K562 (cell line): ENCODE data around the gene ACAT2. TPM values are rescaled to one million over a fixed set of nuclear protein-coding genes. Genes with fewer than 3 reads are reported as not detected.

Source experiments
- ATF7 ChIP-seq: fragments of 450-650 bp; IDR thresholded peaks from 2 replicates; pipeline ENCODE4 v1.7.1; 2014; ENCODE audit warnings: mild to moderate bottlenecking, moderate library complexity
- KLF6 ChIP-seq: fragments of 250-450 bp; sonication (Bioruptor Pico); IDR thresholded peaks from 2 replicates; pipeline ENCODE4 v1.4.0; 2020; ENCODE audit warnings: mild to moderate bottlenecking, moderate library complexity, borderline replicate concordance
- PHB ChIP-seq: fragments of 250-450 bp; sonication (Bioruptor Pico); IDR thresholded peaks from 2 replicates; pipeline ENCODE4 v1.5.0; 2021
- SRSF3 ChIP-seq: fragments of 200-400 bp; formaldehyde crosslinking; IDR thresholded peaks from 2 replicates; pipeline ENCODE4 v1.6.1; 2016; ENCODE audit warnings: mild to moderate bottlenecking, low read length, moderate library complexity; ENCODE audit not compliant: insufficient read depth
- ZNF134 ChIP-seq: fragments of 250-450 bp; sonication (Bioruptor Pico); conservative IDR thresholded peaks from 2 replicates; pipeline ENCODE4 v1.4.0; 2020
- ZNF146 ChIP-seq: IDR thresholded peaks from one replicate; pipeline ENCODE4 v1.6.1; 2018; ENCODE audit warnings: missing compliant biosample characterization; ENCODE audit not compliant: unreplicated experiment
- ZNF384 ChIP-seq: IDR thresholded peaks from 2 replicates; pipeline ENCODE4 v1.6.1; 2012; ENCODE audit warnings: low read depth, low read length, improper control_type of control experiment
- ZNF766 ChIP-seq: fragments of 200-800 bp; sonication (Bioruptor generic); conservative IDR thresholded peaks from 2 replicates; pipeline ENCODE4 v1.6.1; 2016; ENCODE audit warnings: missing genetic modification characterization, missing compliant biosample characterization
- ZNF778 ChIP-seq: fragments of 450-650 bp; formaldehyde crosslinking; IDR thresholded peaks from 2 replicates; pipeline ENCODE4 v1.4.0; 2020; ENCODE audit warnings: mild to moderate bottlenecking, moderate library complexity
- polyA plus RNA-seq, 8 experiments: library from polyadenylated mRNA; depleted of rRNA in 4 of 8; stranded (reverse) in 5 of 8; unstranded in 3 of 8; fragments of >200 nt; fragmentation: Nextera tagmentation in 2 of 8; fragmentation: Illumina TruSeq in 1 of 8; extraction: Ambion mirVana in 2 of 8; extraction: Trizol in 1 of 8; gene quantifications; 2 replicates each; pipeline versions ENCODE4 v1.2.1 to v1.2.3, GENCODE V29; 2011 to 2014; ENCODE audit warnings: inconsistent platforms in 1 of 8, missing spikeins in 1 of 8
- total RNA-seq, 7 experiments: library from RNA; depleted of rRNA in 6 of 7; stranded (reverse); fragments of >200 nt in 6 of 7; fragmentation: Illumina TruSeq in 2 of 7; extraction: Trizol in 2 of 7; gene quantifications; 2 replicates each; pipeline versions ENCODE4 v1.2.1 to v1.2.3, GENCODE V29; 2011 to 2021; ENCODE audit warnings: low replicate concordance in 1 of 7
- TF ChIP-seq, protein P1 (sequence below): fragments of 200-600 bp; sonication (generic); IDR thresholded peaks from one replicate; pipeline ENCODE4 v1.6.1; 2012; ENCODE audit warnings: mild to moderate bottlenecking, low read depth, low read length, inconsistent platforms
- TF ChIP-seq, protein P2 (sequence below), 2 experiments: IDR thresholded peaks; 2 replicates each; pipeline ENCODE4 v1.6.1; 2011; ENCODE audit warnings: borderline replicate concordance in 1 of 2, control low read depth in 1 of 2, low read depth in 1 of 2, low read length in 1 of 2, mild to moderate bottlenecking in 1 of 2, mixed read lengths in 1 of 2, moderate library complexity in 1 of 2; ENCODE audit not compliant: insufficient read depth in 1 of 2, insufficient read length in 1 of 2, poor library complexity in 1 of 2, severe bottlenecking in 1 of 2; ENCODE audit errors: extremely low read depth in 1 of 2
- TF ChIP-seq, protein P3 (sequence below): fragments of 250-450 bp; sonication (Bioruptor Pico); IDR thresholded peaks from 2 replicates; pipeline ENCODE4 v1.5.0; 2022; ENCODE audit warnings: mild to moderate bottlenecking

ACAT2 gene
- total and polyA plus RNA-seq, 9 of the 15 experiments (the other 6 are each of a cell fraction or from before 2014, with no cell fraction given): 63.0 to 309 (median 144) TPM

DNA sequence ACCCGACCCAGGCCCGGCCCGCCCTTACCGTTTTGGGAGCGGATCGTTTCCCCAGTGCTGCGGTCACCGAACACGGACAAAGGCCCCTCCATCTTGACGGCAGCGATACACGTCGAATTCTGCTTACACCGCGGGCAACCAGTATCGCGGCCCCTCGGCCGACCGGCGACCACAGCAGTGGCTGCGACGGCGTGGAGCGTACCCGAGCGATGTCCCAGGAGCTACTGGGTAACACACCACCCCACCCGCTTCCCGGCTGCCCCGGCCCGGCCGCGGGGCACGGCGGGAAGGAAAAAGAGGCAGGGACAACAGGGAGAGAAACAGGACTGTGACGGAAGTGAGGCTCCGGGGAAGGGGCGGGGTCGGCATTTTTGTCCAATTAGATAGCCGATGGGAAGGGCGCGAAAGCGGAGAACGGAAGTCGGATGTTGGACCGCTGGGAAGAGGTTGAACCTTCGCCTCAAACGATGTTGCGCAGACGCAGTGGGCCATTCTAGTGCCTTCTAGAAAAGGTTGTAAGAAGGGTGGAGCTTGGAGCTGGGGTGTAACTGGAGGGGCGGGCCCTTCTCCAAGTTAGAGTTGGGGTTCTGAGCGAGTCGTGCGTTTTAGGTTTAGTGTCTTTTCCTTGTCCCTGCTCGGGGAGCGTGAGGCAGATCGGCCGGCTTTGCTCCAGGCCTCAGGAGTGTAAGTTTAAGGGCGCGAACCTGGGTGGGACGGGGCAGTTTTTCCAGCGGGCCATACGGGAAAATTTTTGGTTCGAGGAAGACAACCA, 27.7 kb downstream of the ACAT2 start, which contains the start of gene TCP1 (continued):
- TF ChIP-seq ZNF766 (CRISPR knock-in tag) (peak; percentile 77; the same call in 1 of the 2 replicates), PHB (CRISPR knock-in tag) (0 out of 2 replicates have a peak, but pooled peaks have one; percentile 36), SRSF3 (no peak), ATF7 (peak; percentile 69; the same call in 1 of the 2 replicates), KLF6 (CRISPR knock-in tag) (peak; percentile 74; the same call in 1 of the 2 replicates), ZNF134 (CRISPR knock-in tag) (0 out of 2 replicates have a peak, but pooled peaks have one; percentile 54), ZNF384 (no peak), ZNF778 (CRISPR knock-in tag) (no peak), ZNF146 (CRISPR knock-in tag) (no peak)
- TF ChIP-seq, protein P1, sequence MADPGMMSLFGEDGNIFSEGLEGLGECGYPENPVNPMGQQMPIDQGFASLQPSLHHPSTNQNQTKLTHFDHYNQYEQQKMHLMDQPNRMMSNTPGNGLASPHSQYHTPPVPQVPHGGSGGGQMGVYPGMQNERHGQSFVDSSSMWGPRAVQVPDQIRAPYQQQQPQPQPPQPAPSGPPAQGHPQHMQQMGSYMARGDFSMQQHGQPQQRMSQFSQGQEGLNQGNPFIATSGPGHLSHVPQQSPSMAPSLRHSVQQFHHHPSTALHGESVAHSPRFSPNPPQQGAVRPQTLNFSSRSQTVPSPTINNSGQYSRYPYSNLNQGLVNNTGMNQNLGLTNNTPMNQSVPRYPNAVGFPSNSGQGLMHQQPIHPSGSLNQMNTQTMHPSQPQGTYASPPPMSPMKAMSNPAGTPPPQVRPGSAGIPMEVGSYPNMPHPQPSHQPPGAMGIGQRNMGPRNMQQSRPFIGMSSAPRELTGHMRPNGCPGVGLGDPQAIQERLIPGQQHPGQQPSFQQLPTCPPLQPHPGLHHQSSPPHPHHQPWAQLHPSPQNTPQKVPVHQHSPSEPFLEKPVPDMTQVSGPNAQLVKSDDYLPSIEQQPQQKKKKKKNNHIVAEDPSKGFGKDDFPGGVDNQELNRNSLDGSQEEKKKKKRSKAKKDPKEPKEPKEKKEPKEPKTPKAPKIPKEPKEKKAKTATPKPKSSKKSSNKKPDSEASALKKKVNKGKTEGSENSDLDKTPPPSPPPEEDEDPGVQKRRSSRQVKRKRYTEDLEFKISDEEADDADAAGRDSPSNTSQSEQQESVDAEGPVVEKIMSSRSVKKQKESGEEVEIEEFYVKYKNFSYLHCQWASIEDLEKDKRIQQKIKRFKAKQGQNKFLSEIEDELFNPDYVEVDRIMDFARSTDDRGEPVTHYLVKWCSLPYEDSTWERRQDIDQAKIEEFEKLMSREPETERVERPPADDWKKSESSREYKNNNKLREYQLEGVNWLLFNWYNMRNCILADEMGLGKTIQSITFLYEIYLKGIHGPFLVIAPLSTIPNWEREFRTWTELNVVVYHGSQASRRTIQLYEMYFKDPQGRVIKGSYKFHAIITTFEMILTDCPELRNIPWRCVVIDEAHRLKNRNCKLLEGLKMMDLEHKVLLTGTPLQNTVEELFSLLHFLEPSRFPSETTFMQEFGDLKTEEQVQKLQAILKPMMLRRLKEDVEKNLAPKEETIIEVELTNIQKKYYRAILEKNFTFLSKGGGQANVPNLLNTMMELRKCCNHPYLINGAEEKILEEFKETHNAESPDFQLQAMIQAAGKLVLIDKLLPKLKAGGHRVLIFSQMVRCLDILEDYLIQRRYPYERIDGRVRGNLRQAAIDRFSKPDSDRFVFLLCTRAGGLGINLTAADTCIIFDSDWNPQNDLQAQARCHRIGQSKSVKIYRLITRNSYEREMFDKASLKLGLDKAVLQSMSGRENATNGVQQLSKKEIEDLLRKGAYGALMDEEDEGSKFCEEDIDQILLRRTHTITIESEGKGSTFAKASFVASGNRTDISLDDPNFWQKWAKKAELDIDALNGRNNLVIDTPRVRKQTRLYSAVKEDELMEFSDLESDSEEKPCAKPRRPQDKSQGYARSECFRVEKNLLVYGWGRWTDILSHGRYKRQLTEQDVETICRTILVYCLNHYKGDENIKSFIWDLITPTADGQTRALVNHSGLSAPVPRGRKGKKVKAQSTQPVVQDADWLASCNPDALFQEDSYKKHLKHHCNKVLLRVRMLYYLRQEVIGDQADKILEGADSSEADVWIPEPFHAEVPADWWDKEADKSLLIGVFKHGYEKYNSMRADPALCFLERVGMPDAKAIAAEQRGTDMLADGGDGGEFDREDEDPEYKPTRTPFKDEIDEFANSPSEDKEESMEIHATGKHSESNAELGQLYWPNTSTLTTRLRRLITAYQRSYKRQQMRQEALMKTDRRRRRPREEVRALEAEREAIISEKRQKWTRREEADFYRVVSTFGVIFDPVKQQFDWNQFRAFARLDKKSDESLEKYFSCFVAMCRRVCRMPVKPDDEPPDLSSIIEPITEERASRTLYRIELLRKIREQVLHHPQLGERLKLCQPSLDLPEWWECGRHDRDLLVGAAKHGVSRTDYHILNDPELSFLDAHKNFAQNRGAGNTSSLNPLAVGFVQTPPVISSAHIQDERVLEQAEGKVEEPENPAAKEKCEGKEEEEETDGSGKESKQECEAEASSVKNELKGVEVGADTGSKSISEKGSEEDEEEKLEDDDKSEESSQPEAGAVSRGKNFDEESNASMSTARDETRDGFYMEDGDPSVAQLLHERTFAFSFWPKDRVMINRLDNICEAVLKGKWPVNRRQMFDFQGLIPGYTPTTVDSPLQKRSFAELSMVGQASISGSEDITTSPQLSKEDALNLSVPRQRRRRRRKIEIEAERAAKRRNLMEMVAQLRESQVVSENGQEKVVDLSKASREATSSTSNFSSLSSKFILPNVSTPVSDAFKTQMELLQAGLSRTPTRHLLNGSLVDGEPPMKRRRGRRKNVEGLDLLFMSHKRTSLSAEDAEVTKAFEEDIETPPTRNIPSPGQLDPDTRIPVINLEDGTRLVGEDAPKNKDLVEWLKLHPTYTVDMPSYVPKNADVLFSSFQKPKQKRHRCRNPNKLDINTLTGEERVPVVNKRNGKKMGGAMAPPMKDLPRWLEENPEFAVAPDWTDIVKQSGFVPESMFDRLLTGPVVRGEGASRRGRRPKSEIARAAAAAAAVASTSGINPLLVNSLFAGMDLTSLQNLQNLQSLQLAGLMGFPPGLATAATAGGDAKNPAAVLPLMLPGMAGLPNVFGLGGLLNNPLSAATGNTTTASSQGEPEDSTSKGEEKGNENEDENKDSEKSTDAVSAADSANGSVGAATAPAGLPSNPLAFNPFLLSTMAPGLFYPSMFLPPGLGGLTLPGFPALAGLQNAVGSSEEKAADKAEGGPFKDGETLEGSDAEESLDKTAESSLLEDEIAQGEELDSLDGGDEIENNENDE: no peak
- TF ChIP-seq, protein P2, sequence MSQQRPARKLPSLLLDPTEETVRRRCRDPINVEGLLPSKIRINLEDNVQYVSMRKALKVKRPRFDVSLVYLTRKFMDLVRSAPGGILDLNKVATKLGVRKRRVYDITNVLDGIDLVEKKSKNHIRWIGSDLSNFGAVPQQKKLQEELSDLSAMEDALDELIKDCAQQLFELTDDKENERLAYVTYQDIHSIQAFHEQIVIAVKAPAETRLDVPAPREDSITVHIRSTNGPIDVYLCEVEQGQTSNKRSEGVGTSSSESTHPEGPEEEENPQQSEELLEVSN (IDR thresholded peaks at IDR 0.05; ENCODE audit: borderline replicate concordance in 1 of 2, extremely low read depth in 1 of 2, insufficient read depth in 1 of 2, insufficient read length in 1 of 2, low read depth in 1 of 2, low read length in 1 of 2, poor library complexity in 1 of 2, severe bottlenecking in 1 of 2): peak; percentile 43 to 80
- TF ChIP-seq, protein P3, sequence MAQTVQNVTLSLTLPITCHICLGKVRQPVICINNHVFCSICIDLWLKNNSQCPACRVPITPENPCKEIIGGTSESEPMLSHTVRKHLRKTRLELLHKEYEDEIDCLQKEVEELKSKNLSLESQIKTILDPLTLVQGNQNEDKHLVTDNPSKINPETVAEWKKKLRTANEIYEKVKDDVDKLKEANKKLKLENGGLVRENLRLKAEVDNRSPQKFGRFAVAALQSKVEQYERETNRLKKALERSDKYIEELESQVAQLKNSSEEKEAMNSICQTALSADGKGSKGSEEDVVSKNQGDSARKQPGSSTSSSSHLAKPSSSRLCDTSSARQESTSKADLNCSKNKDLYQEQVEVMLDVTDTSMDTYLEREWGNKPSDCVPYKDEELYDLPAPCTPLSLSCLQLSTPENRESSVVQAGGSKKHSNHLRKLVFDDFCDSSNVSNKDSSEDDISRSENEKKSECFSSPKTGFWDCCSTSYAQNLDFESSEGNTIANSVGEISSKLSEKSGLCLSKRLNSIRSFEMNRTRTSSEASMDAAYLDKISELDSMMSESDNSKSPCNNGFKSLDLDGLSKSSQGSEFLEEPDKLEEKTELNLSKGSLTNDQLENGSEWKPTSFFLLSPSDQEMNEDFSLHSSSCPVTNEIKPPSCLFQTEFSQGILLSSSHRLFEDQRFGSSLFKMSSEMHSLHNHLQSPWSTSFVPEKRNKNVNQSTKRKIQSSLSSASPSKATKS: no peak
